Measurements from ENCODE around the gene EXOC3. TPM values are rescaled to one million over a fixed set of nuclear protein-coding genes. Genes with fewer than 3 reads are reported as not detected.

EXOC3 gene
- total RNA-seq, 2 donors from 2014 or later: 38.6 to 53.7 TPM

- Histone ChIP-seq H3K27me3 (ENCODE audit: control insufficient read depth, insufficient read depth, low read length, poor library complexity, severe bottlenecking) (peaks cover 17% of the 10 kb centered on the region), H3K27ac (ENCODE audit: low read depth, low read length) (no peak overlapping the region), H3K4me3 (ENCODE audit: low read length) (no peak overlapping the region), H3K9me3 (ENCODE audit: control insufficient read depth, low read length) (no peaks in the 10 kb centered on the region), H3K36me3 (ENCODE audit: control insufficient read depth, insufficient read depth, low read length) (no peaks in the 10 kb centered on the region), H3K4me1 (ENCODE audit: control insufficient read depth, insufficient read depth, low read length) (no peaks in the 10 kb centered on the region), H3K9ac (ENCODE audit: extremely low read depth, low read length, poor library complexity, severe bottlenecking) (no peak overlapping the region)
- H3K4me1 Mint-ChIP-seq: peaks cover 3% of the 10 kb centered on the region
- H3K27ac Mint-ChIP-seq: no peak overlapping the region
- DNase-seq: no peak
- H3K9me3 Mint-ChIP-seq: no peaks in the 10 kb centered on the region
- peaks cover 29% of the 10 kb centered on the region for H3K27me3 Mint-ChIP-seq (ENCODE audit: insufficient read depth)
- H3K4me3 Mint-ChIP-seq: no peak overlapping the region
- no peaks in the 10 kb centered on the region for H3K36me3 Mint-ChIP-seq (ENCODE audit: low read depth)
- no peak for TF ChIP-seq CTCF (conservative IDR thresholded peaks at IDR 0.05)
- 91 to 96% methylated on average over 10 to 11 of the region's 11 CpGs for WGBS, 2 experiments (ENCODE audit: insufficient coverage in 1 of 2, insufficient read length in 1 of 2)
These were observed 39.0 kb upstream of the EXOC3 start for GRCh38 chr5:403995-404394.

- H3K27ac Mint-ChIP-seq: no peak overlapping the region
- H3K4me3 ChIP-seq (ENCODE audit: low read length): no peak overlapping the region
- H3K36me3 Mint-ChIP-seq (ENCODE audit: low read depth): no peaks in the 10 kb centered on the region
- no peak overlapping the region for H3K9ac ChIP-seq (ENCODE audit: extremely low read depth, low read length, poor library complexity, severe bottlenecking)
- H3K9me3 ChIP-seq (ENCODE audit: control insufficient read depth, low read length): no peaks in the 10 kb centered on the region
- WGBS, 2 experiments (ENCODE audit: insufficient coverage in 1 of 2, insufficient read length in 1 of 2): 92 to 95% methylated on average over 8 to 12 of the region's 12 CpGs
- H3K4me1 ChIP-seq (ENCODE audit: control insufficient read depth, insufficient read depth, low read length): no peaks in the 10 kb centered on the region
- peaks cover 29% of the 10 kb centered on the region for H3K27me3 Mint-ChIP-seq (ENCODE audit: insufficient read depth)
- no peak overlapping the region for H3K4me3 Mint-ChIP-seq
- H3K36me3 ChIP-seq (ENCODE audit: control insufficient read depth, insufficient read depth, low read length): no peaks in the 10 kb centered on the region
- no peak for DNase-seq
- no peak for TF ChIP-seq CTCF (conservative IDR thresholded peaks at IDR 0.05)
- no peaks in the 10 kb centered on the region for H3K9me3 Mint-ChIP-seq
- no peak overlapping the region for H3K27ac ChIP-seq (ENCODE audit: low read depth, low read length)
- H3K27me3 ChIP-seq (ENCODE audit: control insufficient read depth, insufficient read depth, low read length, poor library complexity, severe bottlenecking): peaks cover 11% of the 10 kb centered on the region
- H3K4me1 Mint-ChIP-seq: peaks cover 3% of the 10 kb centered on the region
These were observed 38.2 kb upstream of the EXOC3 start for GRCh38 chr5:404666-405241.

- Histone ChIP-seq H3K4me3 (ENCODE audit: low read length) (no peak overlapping the region), H3K9ac (ENCODE audit: extremely low read depth, low read length, poor library complexity, severe bottlenecking) (no peak overlapping the region), H3K4me1 (ENCODE audit: control insufficient read depth, insufficient read depth, low read length) (no peaks in the 10 kb centered on the region), H3K36me3 (ENCODE audit: control insufficient read depth, insufficient read depth, low read length) (no peaks in the 10 kb centered on the region), H3K27ac (ENCODE audit: low read depth, low read length) (no peak overlapping the region), H3K9me3 (ENCODE audit: control insufficient read depth, low read length) (no peaks in the 10 kb centered on the region), H3K27me3 (ENCODE audit: control insufficient read depth, insufficient read depth, low read length, poor library complexity, severe bottlenecking) (peaks cover 5% of the 10 kb centered on the region)
- H3K4me3 Mint-ChIP-seq: no peak overlapping the region
- peaks cover 29% of the 10 kb centered on the region for H3K27me3 Mint-ChIP-seq (ENCODE audit: insufficient read depth)
- no peak overlapping the region for H3K27ac Mint-ChIP-seq
- 91 to 98% methylated on average over 9 to 18 of the region's 18 CpGs for WGBS, 2 experiments (ENCODE audit: insufficient coverage in 1 of 2, insufficient read length in 1 of 2)
- no peaks in the 10 kb centered on the region for H3K4me1 Mint-ChIP-seq
- DNase-seq: no peak
- no peaks in the 10 kb centered on the region for H3K9me3 Mint-ChIP-seq
- H3K36me3 Mint-ChIP-seq (ENCODE audit: low read depth): no peaks in the 10 kb centered on the region
- TF ChIP-seq CTCF (conservative IDR thresholded peaks at IDR 0.05): no peak
These were observed 37.6 kb upstream of the EXOC3 start for GRCh38 chr5:405421-405820.
